ENCODE measurements around the gene SLC25A21. TPM values are rescaled to one million over a fixed set of nuclear protein-coding genes. Genes with fewer than 3 reads are reported as not detected.

SLC25A21 gene
- polyA plus RNA-seq, 4 donors = 2.2 to 4.1 (median 2.4) TPM

- DNase-seq (ENCODE audit: low read depth in 4 of 4, low spot score in 3 of 4) = no peak
Measured at GRCh38 chr14:36949371-36949770, 223.0 kb downstream of the SLC25A21 start.

- no peak for DNase-seq (ENCODE audit: low read depth in 4 of 4, low spot score in 3 of 4)
Measured at GRCh38 chr14:36948157-36948859, 224.1 kb downstream of the SLC25A21 start.

DNA sequence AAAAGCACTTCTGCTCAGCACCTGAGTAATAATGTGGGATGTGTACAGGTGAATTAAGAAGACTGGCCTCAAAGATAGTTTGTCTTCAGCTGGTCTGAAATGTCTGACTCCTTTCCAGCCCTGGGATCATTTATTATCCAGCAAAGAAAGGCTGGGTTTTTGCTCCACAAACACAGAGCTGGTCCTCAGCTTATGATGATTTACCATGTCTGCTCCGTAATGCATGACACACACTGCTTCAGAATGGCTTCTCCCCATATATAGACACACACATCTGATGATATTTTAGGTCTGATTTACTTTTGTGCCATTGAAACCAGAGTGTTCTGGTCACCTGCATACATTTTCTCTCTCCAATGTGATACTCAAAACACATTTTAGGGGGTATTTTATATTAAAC lies 225.0 kb downstream of the SLC25A21 start:
- DNase-seq (ENCODE audit: low read depth in 4 of 4, low spot score in 3 of 4) = no peak

- no peak for DNase-seq (ENCODE audit: low read depth in 4 of 4, low spot score in 3 of 4)
Measured at GRCh38 chr14:36946872-36947271, 225.5 kb downstream of the SLC25A21 start.

GRCh38 chr14:36944307-36945010 lies 227.9 kb downstream of the SLC25A21 start:
- no peak for DNase-seq (ENCODE audit: low read depth in 4 of 4, low spot score in 3 of 4)

DNA sequence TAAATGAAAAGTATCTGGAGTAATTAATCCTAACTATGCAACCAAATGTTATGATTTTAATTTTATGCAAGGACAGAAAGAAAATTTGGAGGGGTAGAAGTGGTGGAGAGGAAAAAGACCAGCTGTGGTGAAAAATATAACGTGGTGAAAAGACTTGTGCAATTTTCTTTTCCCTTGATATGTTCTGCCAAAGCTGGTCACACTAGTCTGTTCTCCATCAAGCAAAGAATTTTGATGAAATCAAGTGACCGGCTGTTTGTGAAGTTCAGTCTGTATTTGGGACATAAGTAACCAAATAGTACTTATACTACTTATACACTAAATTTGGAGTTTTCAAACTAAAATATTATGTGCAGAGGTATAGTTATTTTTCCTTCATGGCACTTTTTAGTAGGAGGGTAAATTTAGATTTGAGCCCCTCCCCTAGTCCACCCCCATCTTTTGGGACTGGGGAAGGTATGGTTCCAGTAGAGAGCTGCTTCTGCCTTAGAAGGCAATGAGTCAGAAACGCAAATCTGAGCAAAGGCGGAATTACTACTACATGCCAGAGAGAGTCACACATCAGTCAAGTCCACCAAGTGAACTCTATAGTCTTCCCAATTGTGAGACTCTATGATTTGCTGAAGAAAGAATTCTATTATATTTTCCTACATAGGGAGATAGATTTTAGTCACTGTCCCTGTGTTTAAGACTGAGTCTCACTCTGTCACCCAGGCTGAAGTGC lies 229.7 kb downstream of the SLC25A21 start:
- no peak for DNase-seq (ENCODE audit: low read depth in 4 of 4, low spot score in 3 of 4)

DNA sequence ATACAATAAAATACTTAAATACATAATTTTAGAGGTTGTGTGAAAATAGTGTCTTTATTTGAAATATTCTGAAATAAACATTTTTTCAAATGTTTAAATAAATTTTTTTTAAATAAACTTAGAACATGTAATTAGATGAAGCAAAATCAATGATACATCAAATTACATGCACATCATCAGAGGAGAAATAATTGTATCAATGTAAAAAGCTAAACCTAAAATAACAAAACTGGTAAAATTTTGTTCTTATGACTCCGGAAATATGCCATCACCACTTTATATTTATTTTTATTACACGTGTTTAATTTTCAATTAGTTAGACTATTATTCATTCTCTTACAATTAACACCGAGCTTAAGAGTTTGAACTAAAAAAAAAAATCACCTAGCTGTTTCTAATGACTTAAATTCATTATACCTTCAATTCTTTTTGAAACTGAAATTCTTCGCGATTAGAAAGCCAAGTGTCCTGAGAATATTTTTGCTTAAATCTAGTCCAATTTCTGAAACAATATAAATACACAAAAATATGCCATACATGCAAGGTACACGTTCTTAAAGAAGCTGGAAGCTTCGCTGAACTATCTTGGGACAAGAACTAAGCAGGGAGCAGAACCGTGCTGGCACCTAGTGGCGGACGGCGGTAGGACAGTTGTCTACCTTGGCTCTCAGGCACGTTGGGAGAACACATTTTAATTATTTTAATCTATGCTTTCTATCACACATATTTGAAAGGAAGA lies 230.5 kb downstream of the SLC25A21 start:
- DNase-seq (ENCODE audit: low read depth in 4 of 4, low spot score in 3 of 4) = peak; percentile 31 to 44 (median 34)

DNA sequence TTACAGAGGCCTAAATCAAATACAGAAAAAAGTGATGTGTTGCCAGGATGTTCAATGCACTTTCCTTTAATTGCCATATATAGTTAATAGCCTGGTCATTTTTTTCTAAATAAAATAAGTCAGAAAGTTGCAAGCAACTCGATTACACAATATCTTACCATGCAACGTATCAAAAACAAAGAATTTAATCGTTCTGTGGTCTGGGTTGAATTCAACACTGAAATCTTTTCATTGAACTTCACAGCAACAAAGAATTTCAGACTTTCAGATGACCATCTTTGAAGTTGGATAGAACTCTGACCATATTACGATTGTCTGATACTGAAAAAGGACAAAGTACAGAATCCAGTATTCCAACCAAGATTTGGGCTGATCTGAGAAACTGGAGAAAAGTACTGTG lies 231.9 kb downstream of the SLC25A21 start:
- no peak for DNase-seq (ENCODE audit: low read depth in 4 of 4, low spot score in 3 of 4)

DNA sequence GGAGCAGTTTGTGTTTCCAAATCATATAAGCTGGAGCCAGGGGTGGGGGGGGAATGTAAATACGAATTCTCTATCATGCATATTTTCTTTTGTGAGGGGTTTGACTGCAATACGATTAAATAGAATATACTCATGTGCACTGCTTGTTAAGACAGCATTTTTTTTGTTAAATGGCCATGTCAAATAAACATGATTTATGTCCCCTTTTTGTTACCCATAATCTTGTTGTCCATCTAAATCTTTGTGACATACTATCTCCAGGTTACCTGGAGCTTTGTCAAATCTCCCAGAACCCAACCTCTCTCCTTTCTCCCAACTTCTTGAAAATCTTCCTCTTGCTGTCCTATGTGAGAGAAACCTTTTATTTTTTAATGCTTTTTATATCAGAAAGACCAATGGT lies 233.1 kb downstream of the SLC25A21 start:
- no peak for DNase-seq (ENCODE audit: low read depth in 4 of 4, low spot score in 3 of 4)

DNA sequence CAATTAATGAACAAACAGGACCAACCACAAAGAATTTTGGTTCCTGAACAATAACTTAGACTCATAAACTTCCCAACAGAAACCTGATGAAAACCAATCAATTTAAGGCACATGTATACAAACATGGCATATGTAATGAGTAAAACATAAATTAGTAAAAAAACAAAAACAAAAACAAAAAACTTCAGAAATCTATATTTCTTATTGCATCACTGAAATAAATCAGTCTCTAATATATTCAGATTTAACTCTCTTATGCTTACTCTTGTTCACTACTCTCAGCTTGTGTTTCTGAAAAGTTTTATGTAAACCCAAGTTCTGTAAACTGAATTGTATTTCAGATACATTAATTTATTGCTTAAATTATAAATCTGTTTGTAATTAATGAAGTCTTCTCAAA lies 233.7 kb downstream of the SLC25A21 start:
- DNase-seq (ENCODE audit: low read depth in 4 of 4, low spot score in 3 of 4) = no peak

GRCh38 chr14:36935976-36936678 lies 236.3 kb downstream of the SLC25A21 start:
- DNase-seq (ENCODE audit: low read depth in 4 of 4, low spot score in 3 of 4) = no peak

- no peak for DNase-seq (ENCODE audit: low read depth in 4 of 4, low spot score in 3 of 4)
Measured at GRCh38 chr14:36934304-36934703, 238.1 kb downstream of the SLC25A21 start.

GRCh38 chr14:36931791-36932190 lies 240.6 kb downstream of the SLC25A21 start:
- DNase-seq (ENCODE audit: low read depth in 4 of 4, low spot score in 3 of 4) = no peak

DNA sequence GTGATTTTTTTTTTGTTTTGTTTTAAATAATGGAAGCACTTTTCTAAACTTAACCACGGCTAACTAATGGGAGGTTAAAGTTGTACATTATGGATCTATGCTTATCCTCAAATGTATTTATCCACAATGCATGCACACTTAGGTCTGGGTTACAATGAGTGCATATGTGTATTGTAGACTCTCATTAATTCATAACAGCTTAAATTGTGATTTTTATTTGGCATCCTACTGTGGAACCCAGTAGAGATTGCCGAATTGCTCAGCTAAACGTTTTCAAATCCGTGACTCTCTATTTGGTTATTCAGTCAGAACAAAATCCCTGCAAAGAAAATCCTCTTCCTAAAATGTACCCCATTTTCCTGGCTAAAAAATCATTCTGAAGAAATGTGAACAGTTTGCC lies 244.0 kb downstream of the SLC25A21 start:
- no peak for DNase-seq (ENCODE audit: low read depth in 4 of 4, low spot score in 3 of 4)

GRCh38 chr14:36925094-36925493 lies 247.3 kb downstream of the SLC25A21 start:
- no peak for DNase-seq (ENCODE audit: low read depth in 4 of 4, low spot score in 3 of 4)

DNA sequence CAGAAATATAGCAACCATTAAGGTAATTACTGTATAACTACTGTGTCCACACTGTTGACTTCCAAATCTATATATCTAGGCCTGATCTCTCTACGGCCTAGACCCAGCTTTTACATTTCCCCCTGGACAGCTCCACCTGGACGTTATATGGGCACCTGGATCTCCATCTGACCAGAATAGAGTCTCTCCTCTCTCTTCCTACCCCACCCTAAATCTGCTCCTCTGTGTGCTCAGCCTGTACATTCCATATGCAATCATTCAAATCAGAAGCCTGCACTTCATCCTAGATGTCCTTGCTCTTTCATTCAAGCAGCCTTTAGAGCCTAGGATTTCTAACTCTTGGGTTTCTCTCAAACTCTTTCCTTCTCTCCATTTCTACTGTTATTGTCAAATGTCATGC lies 255.7 kb downstream of the SLC25A21 start:
- no peak for DNase-seq (ENCODE audit: low read depth in 4 of 4, low spot score in 3 of 4)

GRCh38 chr14:36915081-36915480 lies 257.3 kb downstream of the SLC25A21 start:
- DNase-seq (ENCODE audit: low read depth in 4 of 4, low spot score in 3 of 4) = peak in 1 of 4 donors; percentile 15

GRCh38 chr14:36910578-36910977 lies 261.8 kb downstream of the SLC25A21 start:
- no peak for DNase-seq (ENCODE audit: low read depth in 4 of 4, low spot score in 3 of 4)

DNA sequence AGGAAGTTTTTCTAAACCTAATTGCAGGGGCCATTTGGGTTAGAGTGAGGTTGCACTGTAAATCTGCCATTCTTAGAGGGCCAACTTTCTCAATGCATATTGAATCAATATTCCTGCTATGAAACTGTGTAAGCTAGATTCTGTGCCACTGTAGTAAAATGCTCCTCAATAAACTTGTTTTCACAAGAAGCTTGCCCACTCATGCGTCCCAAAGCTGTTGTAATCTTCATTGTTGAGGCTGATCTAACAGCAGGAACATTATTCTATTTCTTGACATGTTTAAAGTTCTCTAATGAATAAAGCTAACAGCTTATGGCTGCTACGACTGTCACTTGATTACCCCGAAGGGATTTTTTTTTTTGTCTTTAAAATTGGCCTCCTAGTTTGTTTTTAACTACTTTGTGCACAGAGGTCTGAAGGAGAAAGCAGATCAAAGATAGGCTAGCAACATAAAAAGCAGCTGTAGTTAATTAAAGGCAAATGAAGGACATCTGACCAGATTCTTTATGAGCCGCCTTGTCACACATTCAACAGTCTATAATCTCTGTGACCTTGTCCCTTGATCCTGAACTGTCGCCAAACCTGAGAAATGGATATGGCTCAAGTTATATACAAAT lies 267.0 kb downstream of the SLC25A21 start:
- peak in 1 of 4 donors; percentile 6 for DNase-seq (ENCODE audit: low read depth in 4 of 4, low spot score in 3 of 4)

- no peak for DNase-seq (ENCODE audit: low read depth in 4 of 4, low spot score in 3 of 4)
Measured at GRCh38 chr14:36901861-36902260, 270.5 kb downstream of the SLC25A21 start.

All from left renal pelvis (tissue), 4 donors.